GM12891 (cell line): ENCODE data around the gene TF.

Experiments used
- DNase-seq: peaks from one replicate; pipeline ENCODE4 v3.0.0; 2011; ENCODE audit warnings: low spot score; ENCODE audit not compliant: insufficient read length
- FAIRE-seq: peaks from 2 replicates; lab custom pipeline; 2011; peaks lifted over from hg19 to GRCh38; lab: Jason Lieb, UNC
- PAX5 ChIP-seq: IDR thresholded peaks from 2 replicates; pipeline ENCODE4 v1.6.1; 2011; ENCODE audit warnings: low read length, moderate library complexity, mild to moderate bottlenecking; ENCODE audit not compliant: insufficient read depth, severe bottlenecking
- POLR2A ChIP-seq: IDR thresholded peaks from 2 replicates; pipeline ENCODE4 v1.6.1; 2011; ENCODE audit warnings: low read depth, low read length, control low read depth
- POLR2AphosphoS5 ChIP-seq: IDR thresholded peaks from 2 replicates; pipeline ENCODE4 v1.6.1; 2011; ENCODE audit warnings: low read depth, low read length, control low read depth
- POU2F2 ChIP-seq: IDR thresholded peaks from 2 replicates; pipeline ENCODE4 v1.6.1; 2011; ENCODE audit warnings: low read depth, mild to moderate bottlenecking, control low read depth, low read length, moderate library complexity
- SPI1 ChIP-seq: IDR thresholded peaks from 2 replicates; pipeline ENCODE4 v1.6.1; 2011; ENCODE audit warnings: low read depth, low read length, control low read depth
- TAF1 ChIP-seq: IDR thresholded peaks from 2 replicates; pipeline ENCODE4 v1.6.1; 2011; ENCODE audit warnings: low read depth, low read length, control low read depth

Gene TF

GRCh38 chr3:133840055-133840737 is 94.0 kb downstream of the TF start:
- TF ChIP-seq POU2F2 (no peak), POLR2AphosphoS5 (no peak), TAF1 (no peak), SPI1 (no peak), POLR2A (no peak), PAX5 (no peak)
- DNase-seq (no peak), FAIRE-seq (no peak)

DNA sequence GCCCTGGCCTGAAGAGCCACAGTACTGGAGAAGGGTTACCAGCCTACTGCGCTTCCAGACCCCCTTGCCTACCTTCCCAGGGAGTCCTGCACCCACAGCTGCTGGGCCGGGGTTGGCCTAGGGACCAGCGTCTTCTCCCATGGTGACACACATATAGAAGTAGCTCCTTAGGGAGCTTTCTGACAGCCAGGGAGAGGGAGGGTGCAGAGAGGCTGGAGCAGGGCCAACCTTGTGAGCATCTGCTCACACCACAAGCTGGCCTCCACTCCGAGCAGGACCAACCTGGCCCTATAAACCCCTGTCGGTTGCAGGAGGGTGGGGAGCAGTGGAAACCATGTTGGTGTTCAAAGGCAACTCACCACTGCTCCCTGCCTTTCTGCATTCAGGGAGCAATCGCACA is 94.6 kb downstream of the TF start:
- DNase-seq (no peak), FAIRE-seq (no peak)
- TF ChIP-seq POU2F2 (no peak), TAF1 (no peak), POLR2AphosphoS5 (no peak), SPI1 (no peak), PAX5 (no peak), POLR2A (no peak)

GRCh38 chr3:133841196-133841595 is 95.0 kb downstream of the TF start:
- no peak for TF ChIP-seq POLR2AphosphoS5
- no peak for TF ChIP-seq POLR2A
- TF ChIP-seq POU2F2: no peak
- TF ChIP-seq PAX5: no peak
- no peak for TF ChIP-seq TAF1
- DNase-seq (no peak), FAIRE-seq (no peak)

- DNase-seq (no peak), FAIRE-seq (no peak)
- TF ChIP-seq TAF1 (no peak), PAX5 (no peak), POLR2A (no peak), POLR2AphosphoS5 (no peak), SPI1 (no peak), POU2F2 (no peak)
Observed at GRCh38 chr3:133842158-133842557, 96.0 kb downstream of the TF start.

DNA sequence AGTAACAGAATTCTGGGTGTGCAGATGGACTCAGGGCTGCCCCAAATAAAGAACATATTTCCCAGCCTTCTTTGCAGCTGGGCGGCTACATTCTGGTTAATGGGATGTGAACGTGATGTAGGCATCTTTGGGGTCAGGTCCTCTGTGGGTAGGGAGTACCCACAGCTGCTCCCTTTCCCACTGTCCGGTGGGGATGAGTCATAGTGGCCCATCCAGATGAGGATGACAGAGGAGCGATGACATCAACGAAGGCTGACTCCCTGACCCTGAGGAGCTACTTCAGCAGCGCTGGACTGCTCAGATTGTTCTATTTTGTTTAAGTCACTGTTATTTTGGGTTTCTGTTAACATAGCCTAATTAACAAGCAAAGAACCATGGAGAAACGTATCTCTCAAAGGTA is 97.4 kb downstream of the TF start:
- TF ChIP-seq TAF1: no peak
- TF ChIP-seq POLR2AphosphoS5: no peak
- TF ChIP-seq SPI1: no peak
- no peak for TF ChIP-seq POU2F2
- no peak for TF ChIP-seq PAX5
- TF ChIP-seq POLR2A: no peak
- DNase-seq (no peak), FAIRE-seq (no peak)

- TF ChIP-seq SPI1 (no peak), POU2F2 (no peak), PAX5 (no peak), TAF1 (no peak), POLR2A (no peak), POLR2AphosphoS5 (no peak)
- FAIRE-seq (no peak), DNase-seq (no peak)
Observed at GRCh38 chr3:133845127-133845526, 98.9 kb downstream of the TF start.
